Activated CD4-positive, alpha-beta T cell treated with anti-CD3 and anti-CD28 coated beads, Interleukin-2, amount 50 U/mL, for 48 hours (primary cell): ENCODE measurements around the gene CARS1.
A peak's percentile ranks its signal among the peaks of the same experiment; 100 is the strongest.

ENCODE experiments used
- DNase-seq, 2 experiments: peaks; one replicate each; pipeline ENCODE4 v3.0.0-alpha.2; 2020

The CARS1 gene

DNA sequence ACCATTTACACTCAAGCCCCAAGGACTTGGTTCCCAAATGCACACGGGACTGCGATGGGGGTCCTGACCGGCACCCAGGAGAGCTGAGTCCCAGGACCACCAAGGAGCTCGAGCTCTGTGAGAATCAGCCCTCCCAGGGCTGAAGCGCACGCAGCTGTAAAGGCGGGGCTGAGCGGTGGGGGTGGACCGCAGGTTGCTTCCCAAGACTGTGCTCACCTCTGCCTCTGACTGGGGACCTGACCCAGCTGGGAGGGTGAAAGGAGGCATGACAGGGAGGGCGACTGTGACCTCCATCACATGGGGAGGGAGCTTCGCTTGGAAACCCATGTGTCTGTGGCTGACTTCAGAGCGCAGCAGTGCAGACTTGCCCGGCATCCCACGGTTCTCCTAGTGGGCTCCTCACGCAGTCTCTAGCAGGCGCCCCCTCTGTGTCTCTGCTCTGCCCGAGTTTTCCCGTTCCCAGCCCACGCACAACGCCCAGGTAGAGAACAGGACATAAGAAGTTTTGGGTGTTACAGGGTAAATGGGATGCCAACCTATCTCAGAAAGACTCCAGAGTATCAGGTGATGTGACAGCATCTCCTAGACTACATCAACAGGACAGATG lies 49.7 kb downstream of the CARS1 start:
- DNase-seq = no peak

DNA sequence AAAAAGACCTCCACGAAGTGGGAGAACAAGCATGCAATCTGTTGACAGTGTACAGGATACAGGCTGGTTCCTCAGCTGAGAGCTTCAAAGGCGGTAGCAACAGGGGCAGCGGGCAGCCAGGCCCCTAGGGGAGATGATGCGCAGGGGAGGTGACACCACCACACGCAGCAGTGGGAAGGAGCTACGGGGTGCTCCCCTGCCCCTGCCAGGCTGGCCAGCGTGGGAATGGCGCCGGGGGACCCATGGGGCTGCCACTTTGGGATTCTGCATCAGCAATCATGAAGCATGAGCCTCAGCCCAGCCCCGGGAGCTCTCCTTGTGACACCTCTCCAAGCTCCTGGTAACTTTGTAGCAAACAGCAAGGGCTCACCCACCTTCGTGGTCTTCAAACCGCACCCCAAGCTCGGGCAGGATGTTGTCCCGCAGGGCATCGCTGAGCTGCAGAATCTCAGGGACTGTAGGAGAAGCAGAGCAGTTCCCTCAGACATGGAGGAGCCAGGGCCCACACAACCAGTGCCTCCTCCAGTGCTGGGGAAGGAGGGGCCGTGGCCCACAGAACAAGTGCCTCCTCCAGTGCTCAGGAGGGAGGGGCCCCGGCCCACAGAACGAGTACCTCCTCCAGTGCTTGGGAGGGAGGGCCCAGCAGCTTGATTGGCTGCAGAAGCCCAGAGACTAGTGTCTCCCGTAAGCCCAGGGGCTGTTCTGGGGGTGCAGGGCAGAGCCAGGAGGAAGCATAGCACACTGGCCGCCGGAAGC lies 50.5 kb downstream of the CARS1 start:
- no peak for DNase-seq

DNA sequence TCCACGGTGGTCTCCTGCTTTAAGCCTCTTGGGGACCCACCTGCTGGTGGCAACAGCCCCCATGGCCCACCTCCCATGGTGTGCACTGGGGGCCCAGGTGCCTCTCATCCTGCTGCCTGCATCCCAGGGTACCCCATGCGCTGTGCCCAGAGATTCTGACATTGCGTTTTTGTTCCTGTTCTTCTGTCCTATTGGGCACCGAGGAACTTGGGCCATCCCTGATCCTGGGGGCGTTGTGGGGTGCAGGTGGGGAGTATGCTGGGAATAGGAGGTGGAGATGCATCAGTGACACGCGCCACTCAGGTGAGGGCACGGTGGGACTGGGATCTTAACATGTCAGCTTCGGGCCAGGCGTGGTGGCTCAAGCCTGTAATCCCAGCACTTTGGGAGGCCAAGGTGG lies 52.7 kb downstream of the CARS1 start:
- no peak for DNase-seq

DNA sequence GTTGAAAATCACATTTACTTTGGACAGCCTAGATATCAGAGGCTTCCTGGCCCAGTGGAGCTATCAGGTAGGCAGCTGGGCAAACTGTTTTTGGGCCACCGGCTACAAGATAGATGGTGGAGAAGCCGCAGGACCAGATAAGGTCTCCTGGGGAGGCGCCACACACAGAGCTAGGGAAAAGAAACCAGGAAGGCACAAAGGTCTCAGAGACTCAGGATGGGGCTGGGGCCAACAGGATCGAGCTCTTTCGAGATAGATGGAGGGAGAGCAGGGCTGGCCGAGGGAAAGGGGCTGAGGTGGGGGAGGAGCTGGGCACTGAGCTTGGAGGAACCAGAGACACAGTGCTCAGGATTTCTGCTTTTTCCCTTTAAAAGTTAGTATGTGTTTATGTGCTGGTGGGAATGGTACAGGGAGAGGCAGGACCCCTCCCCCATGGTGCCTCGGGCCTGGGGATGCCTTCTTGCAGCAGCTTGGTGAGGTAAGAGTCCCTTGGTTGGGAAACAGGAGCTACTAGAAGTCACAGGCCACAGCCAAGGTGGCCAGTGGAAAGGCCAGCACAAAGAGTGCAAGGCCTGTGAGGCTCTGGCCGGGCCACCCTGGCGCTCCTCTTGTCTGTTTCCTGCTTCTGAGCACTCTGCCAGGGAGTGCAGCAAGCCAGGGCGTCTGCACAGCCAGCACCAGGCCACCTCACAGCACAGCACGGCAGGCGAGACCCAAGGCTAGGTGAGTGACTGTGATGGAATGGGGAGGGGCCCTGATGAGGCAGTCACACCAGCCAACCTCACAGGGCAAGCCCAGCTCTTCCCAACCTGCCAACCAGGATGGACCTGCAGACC lies 53.6 kb downstream of the CARS1 start:
- DNase-seq = no peak

DNA sequence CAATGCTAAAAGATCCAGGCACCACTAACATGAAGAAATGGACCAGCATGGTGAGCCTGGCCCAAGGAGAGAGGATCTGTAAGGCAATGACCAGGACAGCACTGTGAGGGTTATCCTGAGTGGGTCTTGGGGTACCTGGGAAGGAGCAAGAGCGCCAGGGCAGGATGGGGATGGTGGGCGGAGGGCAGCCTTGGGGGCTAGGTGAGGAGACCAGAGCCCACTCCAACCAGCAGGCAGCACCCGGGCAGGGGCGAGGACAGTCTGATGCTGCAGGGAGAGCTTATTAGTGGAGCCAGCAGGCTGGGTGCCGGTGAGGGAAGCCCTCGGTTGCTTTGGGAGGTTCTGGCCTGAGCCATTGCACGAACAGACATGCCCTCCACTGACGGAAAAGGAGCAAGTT lies 54.4 kb downstream of the CARS1 start:
- no peak for DNase-seq

DNA sequence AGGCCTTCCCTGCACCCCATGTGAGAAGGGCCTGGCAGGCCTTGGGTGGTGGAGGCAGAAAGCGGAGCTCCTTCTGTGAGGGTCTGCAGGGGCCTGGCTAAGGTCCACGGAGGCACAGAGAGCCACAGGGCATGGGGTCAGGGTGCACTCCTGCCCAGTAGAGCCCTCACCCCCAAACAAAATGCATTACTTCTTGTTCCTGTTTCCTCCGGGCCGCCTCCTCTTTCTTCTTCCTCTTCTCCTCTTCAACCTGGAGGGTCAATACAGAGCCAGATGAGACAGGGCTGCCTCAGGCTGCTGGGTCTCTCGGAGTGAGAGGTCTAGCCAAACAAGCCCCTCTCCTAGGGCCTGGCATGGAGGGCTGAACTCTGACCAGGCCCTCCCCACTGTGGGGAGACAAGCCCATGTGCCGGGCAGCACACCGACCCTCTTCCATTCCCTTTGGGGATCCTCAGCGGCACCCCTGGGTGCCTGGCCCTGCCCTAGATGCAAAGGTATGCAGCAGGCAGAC lies 54.8 kb downstream of the CARS1 start:
- no peak for DNase-seq

DNA sequence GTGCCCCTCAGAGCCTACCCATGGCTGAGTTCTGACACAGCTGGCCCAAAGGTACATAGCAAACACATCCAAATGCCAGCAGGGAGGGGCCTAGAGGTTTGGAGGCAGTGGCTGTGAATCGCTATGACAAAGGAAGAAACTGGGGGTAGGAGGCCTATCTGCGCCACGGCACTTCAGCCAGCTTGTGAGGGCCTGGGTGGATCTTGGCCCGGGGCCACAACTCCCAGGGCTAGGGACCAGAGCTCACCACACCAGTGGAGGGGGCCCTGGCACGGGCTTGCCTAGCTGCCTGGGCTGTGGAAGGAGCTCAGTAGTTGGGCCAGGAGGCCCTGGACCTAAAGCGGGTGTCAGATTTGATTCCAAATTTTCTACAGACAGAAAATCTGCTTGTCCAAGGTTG lies 55.7 kb downstream of the CARS1 start:
- no peak for DNase-seq

DNA sequence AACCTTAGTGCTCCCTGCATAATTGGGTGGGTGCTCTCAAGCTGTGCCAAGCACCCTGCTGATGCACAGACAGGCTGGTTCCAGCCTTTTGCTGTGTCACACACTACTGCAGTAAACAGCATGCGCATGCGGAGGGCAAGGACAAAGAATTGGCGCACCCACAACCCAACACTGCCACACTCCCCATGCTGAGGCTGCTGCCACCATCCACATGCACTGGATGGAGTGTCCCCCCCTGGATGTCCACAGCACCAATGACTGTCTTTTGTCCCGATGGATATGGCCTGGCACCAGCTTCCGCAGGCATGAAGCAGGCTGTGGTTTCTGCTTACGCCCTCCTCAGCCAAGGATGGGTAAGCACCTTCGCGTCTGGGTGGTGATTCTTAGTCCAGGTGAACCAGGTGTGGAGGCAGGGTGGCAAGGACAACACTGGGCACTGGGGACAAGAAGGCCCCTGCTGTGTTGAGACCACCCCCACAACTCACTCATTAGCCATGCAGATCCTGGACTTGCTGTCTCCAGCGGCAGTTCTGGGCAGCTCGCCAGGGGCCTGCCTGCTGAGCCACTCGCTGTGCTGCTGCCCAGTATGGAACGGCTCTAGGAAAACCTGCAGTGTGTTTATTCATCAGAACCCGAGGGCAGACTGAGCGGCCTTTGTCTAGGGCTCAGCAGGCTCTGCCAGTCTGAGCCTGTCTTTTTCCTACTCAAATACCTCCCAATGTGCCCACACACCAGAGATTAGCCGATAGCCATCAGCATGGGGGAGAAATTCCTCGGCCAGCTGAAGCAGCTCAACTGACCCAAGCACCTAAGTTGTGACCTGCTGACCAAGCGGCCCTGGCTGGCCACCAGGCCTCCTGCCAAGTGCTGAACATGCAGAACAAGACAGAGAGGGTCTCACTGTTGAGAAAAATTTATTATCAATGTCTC lies 56.9 kb downstream of the CARS1 start:
- DNase-seq = no peak

DNA sequence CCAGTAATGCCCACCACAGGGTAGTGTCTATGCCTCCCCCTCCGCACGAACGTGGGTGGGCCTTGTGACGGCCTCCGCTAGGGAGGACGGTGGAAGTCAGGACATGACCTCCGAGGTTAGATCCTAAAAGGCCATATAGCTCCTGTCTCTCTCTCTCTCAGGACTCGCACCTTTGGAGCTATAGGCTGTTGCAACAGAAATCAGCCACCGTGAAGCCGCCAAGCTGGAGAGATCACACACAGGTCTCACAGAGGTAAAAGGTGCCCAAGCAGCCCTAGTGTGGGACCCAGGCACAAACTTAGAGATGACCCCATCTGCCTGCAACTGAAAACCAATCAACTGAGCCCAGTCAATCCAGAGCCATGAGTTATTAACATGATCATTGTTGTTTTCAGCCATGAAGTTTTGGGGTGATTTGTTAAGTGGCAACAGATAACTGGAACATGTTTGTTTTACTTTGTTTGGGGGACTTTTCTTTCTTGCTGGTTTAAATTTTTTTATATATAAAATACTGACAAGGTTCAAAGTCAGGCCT lies 57.7 kb downstream of the CARS1 start:
- DNase-seq = no peak

DNA sequence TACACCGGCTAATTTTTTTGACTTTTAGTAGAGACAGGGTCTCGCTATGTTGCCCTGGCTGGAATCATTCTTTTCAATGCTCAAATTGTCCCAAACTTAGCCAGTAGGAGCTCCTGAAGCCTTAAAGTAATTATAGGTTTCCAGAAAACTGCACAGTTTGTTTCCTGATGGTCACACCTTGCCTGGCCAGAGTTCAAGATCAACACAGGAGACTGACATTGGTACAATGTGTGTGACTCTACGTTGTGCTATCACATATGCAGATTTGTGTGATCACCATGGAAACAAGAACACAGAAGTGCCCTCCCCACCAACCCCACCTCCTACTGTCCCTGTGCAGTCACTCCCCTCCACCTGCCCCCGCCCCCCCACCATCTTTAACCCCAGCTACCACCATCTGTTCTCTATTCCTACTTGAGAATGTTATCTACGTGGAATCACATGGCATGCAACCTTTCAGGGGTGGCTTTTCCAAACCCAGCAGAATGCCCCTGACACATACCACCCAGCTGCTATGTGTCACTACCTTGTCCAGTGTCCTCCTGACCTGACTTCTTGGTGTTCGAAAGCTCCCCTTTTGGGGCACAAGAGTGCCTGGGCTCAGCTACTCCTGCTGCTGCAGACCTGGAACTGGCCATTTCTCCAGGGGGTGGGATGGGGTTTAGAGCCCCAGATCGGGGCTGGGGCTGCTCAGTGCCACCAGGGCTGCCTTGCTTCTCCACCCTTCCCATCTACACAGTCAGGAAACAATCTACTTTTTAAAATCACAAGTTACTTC lies 59.0 kb downstream of the CARS1 start:
- no peak for DNase-seq

DNA sequence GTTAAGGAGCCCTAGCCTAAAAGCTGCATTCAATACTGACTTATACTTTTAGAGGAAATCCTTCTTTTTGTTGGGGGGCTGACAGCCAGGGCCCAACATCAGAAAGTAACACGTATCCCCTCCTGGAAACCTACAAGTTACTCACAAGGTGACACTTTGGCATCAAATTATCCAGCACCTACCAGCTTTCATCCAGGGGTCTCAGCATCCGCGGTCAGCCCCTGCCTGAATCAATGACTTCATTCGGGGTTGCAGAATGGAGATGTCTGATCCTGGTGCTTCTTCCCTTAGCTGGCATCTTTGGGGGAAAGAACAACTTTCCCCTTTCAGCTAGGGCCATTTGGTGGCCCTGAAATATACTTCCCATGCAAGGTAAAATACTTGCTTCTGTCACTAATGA lies 59.8 kb downstream of the CARS1 start:
- DNase-seq = no peak

DNA sequence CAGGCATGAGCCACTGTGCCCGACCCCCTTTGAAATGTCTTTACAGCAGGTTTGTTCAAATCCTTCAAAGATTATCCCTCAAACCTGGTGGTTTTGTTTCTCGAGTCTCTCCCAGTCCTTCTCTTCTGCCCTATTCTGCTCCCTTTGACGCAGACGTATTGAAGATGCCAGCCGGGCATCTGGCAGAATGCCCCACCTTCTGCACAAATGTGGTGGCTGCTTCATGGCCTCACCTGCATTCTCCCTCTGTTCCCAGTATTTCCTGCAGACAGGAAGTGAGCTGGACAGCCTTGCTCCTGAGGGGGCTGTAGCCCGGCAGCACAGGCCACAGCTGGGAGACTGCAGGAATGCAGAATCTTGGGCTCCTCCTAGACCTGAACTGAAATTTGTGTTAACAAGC lies 60.2 kb downstream of the CARS1 start:
- DNase-seq = no peak

DNA sequence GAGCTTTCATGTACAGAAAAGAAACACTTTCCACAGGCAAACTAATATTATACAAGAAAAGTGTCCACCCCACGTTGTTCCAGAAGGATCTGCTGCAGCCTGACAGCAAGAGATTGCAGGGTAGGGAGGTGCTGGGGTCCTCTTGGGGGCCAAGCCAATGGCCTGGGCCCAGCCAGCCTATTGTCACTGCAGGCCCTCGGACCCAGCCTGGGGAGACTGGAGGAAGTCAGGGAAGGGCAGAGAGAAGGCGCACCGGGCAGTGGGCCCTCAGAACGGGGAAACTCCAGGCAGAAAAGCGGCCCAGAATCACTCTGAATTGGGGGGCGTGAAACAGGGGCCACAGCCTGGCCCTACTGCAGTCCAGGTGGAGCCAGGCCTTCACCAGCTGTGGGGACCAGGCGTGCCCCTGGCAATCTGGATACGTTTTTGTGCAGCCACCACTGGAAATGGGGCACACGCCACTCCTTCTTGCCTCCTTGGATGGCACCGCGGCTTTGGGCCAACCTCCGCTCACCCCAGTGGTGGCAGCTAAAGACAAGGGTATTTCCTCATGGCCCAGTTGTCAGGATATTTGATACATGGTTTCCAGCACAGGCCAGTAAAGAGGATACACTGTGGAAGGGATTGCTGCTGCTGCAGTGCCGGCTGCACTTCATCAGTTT lies 61.2 kb downstream of the CARS1 start:
- no peak for DNase-seq

DNA sequence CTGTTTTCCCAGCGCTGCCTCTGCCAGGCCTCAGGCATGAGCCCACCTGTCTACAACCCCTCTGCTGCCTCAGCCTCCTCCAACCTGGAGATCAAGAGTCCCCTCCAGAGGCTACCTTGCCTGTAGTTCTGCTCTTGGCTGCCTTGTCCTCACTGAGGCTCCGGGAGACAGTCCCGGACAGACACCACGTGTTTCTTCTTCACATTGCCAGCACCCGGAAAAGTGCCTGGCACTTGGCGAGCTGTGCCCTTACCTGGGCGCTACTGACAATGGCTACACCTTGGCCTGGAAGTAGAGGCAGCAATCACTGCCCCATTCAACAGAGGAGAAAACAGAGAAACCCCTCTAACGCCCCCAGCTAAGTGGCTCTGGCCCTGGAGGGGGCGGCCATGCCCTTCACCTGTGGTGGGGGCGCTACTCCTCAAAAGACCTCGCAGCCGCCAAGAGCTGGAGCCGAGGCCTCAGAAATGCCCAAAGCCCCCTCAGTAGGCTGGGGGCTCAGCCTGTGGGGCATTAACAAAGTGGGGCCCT lies 62.1 kb downstream of the CARS1 start:
- DNase-seq = no peak

DNA sequence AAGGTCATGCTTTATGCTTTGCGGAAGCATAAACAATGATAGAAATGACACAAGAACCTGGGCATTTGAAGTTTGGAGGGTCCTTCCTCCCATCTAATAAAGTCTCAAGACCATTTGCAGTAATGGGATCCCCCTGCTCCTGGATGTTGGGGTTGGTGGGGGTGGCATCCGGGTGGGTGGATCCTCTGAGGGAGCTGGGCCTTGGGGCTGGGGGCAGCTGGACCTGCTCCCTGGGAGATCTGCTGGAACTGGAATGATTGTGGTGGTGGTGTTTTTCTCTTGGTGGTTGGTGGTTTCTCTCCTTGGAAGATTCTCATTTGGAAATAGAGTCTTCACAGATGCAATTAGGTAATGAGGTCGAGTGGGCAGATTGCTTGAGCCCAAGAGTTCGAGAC lies 62.9 kb downstream of the CARS1 start:
- no peak for DNase-seq

DNA sequence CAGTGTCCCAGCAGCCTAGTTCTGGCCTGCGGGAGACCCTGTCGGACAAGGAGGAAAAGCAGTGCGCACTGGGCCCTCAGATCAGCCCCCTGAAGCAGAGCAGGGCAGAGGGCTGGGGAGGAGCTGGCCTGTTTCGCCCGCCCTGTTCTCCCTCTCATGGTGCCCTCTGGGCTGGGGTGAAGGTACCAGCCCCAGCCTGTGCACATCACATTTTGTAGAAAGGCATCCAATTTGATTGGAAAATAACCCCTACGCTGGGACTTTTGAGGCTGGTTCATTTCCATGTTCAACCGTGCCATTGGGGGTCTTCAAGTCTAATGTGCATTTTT lies 64.3 kb downstream of the CARS1 start:
- DNase-seq = no peak

DNA sequence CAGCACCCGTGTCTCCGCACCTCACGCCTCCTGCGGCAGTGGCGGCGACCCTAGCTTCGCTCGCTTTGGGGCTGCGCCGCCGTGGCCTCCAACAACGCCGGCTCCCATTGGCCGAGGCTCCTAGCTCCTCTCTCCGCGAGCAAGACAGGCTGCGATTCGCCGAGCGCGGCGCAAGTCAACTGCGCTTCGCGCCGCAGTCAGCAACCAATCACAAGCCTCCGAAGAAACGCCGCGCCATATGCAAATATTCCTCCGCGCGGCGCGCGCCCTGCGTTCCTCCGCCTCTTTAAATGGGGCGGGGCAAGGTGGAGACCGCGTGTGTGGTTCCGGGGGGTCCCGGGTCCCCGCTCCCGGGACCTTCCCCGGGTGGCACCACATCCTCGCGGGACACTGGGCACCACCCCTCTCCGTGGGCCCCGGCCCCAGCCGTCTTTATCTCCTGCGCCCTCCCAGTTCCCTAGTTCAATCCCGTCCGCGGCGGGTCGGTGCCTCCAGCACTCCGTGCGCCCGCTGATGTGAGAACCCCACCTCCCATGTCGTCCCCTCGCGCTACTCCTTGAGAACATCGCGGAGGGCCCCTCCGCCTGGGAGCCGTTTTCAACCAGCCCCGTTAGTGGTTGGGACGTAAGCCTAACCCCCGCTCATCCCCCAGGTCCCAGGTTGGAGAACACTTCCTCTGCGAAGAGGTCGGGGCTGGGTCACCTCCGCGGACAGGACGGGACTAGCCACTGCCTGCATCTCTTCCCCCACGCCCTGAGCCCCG lies 64.8 kb downstream of the CARS1 start, which contains the start of gene NAP1L4:
NAP1L4 (minus strand) TSS at position 96 of the 763 bp plus-strand sequence. CDS start 13,109 bp downstream, outside the sequence.
- DNase-seq = peak; percentile 95

DNA sequence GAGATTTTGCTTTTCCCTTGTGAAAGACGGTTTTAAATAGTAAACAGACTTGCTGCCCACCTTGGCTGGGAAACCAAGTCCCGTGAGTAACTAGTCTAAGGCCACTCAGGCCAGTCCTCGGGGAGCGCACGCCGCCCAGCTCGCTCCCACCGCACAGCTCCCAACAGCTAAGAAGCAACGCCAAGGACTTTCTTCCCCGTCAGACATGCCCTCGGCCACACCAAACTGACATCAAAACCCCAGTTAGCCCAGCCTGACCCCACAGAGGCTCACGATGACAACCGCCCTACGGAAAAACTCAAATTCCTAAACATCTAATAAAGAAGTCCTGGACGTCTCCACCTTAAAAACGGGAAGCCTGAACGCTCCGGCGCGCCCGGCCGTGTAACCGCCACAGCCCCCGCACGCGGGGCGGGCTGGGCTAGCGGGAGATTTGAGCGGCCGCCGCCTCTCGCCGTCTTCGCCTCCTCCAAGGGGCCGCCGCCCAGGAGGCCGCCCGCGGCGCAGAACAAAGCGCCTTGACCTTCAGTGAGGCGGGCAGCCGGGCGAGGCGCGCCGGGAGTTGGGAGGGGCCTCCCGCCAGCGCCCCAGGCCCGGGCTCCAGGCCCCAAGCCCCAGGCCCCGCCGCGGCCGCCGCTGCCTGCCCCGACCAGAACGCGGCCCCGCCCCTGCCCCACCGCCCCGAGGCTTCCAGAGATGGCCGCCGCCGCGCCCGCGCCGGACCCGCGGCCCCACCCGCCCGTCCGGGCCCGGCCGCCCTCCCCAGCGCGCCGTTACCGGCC lies 65.6 kb downstream of the CARS1 start:
- peak in 1 of 2 experiments; percentile 58 for DNase-seq
